DMS153 (cell line): Measurements from ENCODE around the gene VSIR.

Source experiments
- DNase-seq: peaks from one replicate; lab custom pipeline; 2025; lab: John Stamatoyannopoulos, UW

VSIR gene

GRCh38 chr10:71763352-71764127, 9.8 kb downstream of the VSIR start:
- no peak for DNase-seq

DNA sequence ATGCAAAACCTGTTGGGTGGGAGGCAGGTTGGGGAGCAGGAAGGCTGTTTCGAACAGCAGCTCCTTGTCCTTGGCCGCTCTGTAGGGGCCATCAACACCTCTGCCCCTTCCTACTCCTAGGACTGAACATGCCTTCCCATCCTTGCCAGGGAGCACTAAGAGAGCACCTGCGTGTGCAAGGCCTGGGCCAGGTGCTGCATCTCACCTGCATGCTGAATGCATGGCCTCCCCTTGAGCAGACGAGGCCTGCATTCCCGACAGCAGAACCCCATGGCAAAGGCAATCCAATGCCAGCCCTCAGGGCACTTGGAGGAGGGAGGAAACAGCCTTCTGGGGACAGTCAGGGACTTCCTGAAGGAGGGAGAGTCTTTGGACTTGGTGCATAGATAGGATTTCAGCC, 11.0 kb downstream of the VSIR start:
- DNase-seq, result no peak

GRCh38 chr10:71761541-71762113, 11.7 kb downstream of the VSIR start:
- DNase-seq, result no peak

GRCh38 chr10:71761105-71761511, 12.2 kb downstream of the VSIR start:
- no peak for DNase-seq

GRCh38 chr10:71757399-71757922, 15.9 kb downstream of the VSIR start:
- DNase-seq, result no peak

DNA sequence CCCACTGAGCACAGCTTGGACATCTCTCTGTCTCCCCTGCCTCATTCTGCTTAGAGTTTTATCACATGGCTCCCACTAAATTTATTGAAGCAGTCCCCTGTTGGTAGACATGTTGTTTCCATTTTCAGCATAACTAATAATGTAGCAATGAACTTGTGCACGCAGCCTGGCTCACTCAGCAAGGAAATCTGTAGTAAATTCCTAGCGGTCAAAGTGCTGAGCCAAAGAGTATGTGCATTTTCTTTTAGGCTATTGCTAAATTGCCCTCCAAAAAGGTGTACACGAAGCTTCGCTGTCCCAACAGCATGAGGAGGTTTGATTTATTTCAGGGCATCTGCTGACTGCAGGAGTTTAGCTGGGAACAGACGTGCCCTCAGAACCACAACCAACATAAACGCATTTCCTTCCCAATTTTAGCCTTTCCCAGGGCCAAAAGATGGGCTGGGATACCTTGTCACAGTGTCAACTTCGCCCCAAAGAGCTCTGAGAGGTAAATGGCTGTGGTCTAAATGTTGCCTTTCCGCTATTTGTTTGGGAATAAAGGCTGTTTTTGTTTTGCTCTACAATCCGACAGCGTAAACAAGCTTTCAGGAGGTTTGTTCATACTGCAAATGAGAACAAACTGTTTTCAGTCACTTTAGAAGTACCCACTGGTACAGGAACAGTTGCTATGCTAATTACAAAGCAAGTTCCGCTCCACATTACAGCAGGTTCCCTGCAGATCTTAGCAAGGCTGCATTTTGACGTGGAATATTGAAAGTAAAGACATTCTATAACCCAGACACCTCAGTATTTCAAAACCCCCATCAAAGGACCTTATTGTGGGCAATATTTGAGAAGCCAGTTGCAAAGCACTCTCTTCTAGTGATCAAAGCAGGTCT, 16.8 kb downstream of the VSIR start:
- no peak for DNase-seq

DNA sequence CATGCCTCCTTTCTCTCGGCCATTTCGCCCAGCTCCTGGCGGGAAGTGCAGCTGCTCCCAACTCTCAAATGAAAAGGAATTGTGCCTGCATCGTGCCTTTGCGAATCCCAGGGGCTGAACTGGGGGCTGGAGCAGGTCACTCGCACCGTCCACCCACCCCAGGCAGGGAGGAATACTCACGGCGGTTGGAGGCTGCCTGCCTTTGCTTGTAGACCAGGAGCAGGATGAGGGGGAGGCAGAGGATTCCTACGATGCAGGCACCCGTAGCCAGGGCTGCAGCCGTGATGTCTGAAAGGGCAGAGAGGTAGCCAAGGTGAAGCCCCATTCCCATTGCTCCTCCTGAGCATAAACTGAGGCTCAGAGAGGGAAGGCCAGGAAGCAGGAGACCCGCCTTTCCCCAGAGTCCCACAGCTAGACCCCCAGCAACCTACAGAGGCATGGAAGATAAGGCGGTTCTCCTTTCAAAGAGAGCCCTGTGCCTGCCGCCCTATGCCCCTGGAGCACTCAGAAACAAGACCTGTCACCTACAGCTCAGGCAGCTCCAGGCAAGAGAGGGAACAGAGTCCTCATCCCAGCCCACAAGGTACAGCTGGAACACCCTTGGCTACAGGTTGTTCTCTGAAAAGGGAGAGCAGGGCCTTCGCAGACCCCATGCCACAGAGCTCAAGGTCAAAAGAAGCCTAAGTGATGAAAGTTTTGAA, 18.0 kb downstream of the VSIR start:
- no peak for DNase-seq

DNA sequence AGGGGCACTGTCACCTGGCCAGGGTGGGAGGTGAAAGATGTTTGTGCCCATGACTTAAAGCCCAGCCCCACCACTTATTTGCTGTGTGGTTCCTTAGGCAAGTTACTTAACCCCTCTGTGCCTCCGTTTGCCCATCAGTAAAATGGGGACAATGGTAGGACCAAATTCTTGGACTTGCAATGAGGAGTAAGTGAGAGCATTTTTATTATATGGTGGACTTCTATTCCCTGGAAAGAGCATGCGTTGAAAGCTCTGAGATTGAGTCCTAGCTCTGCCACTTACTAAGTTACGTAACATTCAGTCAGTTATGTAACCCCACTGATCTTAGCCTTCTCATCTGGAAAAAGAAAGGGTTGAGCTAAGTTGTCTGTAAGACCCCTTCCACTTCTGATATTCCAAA, 18.8 kb downstream of the VSIR start:
- no peak for DNase-seq

GRCh38 chr10:71753960-71754505, 19.3 kb downstream of the VSIR start:
- no peak for DNase-seq

DNA sequence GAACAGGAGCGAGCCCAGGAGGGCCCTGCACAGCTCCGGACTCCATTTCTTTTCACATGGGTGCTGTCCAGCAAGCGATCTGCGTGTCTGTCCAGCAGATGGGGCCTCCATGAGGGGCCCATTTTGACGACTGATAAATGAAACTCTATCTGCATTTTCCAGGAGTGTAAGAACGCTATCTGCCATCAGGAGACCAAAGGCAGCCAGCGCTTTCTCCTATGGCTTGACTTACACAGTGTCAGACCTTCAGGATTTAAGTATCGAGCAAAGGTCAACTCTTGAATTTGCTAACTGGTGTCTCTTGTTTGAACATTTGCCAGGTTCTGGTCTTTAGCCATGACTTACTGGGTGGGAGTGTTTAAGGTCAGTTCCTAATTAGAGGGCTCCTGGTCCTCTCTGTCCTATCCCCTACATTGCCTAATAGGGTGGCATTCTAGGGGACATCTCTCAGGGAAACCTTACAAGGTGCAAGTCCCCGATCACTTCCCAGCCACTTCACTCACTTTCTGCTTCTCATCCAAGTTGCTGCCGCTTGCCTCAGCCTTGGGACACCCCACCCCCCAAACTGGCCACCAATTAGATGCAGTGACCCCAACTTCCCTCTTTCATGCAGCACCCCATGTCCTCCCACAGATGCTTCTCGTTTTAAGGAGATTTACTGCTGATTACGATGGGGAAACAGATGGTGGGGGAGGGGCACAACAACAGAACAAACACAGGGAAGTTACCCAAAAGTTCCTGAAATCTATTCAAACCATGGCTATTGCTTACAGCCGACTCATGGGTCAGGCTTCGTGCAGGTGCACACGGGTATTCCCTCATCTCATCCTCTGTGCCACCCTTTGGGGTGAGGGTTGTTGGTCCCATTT, 20.0 kb downstream of the VSIR start:
- DNase-seq, result no peak

DNA sequence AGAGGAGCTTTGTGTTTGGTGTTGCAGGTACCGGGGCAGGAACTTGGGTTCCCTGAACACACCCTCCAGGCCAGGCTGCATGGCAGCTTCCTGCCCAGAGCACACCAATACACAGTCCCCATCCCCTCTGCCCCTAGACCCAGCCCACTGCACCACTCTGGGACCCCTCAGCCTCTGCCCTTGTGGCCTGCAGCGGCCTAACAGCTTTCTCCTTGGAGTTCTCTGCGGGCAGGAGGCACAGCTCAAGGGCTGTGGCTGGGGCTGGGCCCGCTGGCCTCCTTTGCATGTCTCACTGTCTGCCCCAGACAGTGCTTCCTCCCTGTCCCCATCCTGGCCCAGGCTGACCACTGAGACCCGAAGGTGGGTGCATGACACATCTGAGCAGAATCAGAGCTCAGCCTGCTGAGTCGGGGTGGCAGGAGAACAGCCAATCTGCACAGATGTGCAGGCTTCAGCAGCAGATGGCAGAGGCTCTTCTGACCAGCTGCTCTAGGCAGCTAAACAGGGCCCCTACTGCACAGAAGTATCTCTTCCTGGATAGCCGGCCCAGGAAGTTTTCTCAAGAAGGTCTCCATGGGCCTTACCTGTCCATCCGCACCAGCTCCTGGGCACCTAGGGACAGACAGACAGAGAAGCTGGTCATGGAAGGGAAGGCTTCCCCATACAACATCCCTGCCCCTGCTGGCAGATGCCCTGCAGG, 20.8 kb downstream of the VSIR start:
- DNase-seq, result no peak

DNA sequence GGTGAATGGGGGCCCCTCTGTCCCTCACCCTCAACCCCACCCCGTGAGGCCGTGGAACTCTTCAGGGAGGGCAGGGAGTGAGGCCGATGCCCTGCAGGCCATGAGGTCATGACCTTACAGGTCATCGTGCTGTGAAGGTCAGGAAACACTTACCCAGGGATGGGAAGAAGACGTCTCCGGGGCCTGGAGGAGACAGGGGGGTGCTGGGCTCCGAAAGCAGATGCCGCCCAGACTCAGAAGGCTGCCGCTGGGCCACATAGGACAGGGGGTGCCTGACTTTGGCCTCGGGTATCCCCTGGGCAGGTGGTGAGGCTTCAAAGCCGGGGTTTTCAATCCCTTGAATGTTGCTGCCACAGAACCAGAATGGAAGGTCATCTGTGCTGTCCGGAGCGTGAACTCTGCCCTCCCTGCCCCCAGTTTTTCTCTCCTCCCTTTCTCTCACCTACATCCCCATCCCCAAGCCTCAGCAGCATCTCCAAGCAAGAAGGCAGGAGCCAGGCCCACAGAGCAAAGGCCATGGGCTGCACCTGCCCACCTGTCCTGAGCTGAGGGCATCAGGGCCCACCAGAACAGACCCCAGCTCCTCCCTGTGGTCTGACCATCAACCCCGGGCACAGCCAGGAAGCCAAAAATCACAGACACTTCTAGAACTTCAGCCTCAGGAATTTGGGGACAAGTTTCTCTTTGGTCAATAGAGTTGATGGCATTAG, 21.6 kb downstream of the VSIR start:
- DNase-seq, result no peak

- no peak for DNase-seq
Measured at GRCh38 chr10:71750986-71751385, 22.3 kb downstream of the VSIR start.

- DNase-seq, result no peak
Measured at GRCh38 chr10:71750124-71750841, 23.0 kb downstream of the VSIR start.

GRCh38 chr10:71749396-71749795, 23.9 kb downstream of the VSIR start:
- no peak for DNase-seq

- no peak for DNase-seq
Measured at GRCh38 chr10:71748671-71749191, 24.6 kb downstream of the VSIR start.

DNA sequence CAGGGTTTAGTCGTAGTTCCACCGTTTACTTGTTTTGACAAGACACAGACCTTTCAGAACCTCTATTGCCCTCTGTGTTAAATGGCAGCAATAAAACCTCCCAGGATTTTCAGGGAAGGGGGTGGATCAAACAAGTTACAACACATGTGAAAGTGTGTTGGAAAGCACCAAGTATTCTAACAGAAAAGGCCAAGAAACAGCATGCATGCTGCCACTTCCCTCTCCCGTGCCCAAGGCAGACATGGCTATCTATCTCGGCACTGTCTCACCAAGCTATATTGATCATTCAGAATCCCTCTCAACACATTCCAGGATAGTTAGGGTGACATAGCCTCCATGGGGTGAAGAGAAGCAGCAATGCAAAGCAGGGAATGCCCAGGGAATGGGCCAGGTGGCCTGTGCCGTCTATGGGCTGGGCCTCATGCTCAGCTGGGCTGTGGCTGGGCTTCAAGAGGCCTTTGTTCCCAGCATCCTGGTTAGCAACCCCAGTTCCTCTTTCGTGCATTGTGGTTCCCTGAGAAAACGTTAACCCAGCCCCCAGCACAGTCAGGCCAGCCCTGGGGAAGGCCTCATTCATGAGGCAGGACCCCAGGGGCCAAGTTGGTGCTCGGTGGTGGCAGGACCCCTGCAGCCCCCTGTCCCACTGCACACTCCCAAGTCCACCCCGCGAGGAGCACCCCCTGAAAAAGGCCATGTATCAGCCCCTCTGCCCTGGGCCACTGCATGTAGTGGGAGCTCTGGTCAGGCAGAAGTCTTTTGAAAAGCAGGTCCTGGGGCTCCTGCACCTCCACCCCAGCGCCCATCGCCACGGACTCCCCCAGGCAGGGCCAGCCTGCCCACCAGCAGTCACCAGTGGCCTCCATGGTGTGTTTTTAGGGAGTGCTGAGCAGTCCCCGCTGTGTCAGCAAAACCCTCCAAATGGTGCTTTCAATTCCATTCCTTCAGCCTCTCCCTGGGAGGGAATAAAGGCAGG, 25.5 kb downstream of the VSIR start:
- DNase-seq, result no peak
